NCI-H2171 treated with DMSO at 0.1 percent for 48 hours (cell line): Measurements from ENCODE around the gene SVIL.
"Not testable (repeated sequence)": the region's sequence is repeated elsewhere in the genome, so short reads cannot be mapped to it uniquely, and the experiment has no call there.

Experiments
- DNase-seq: peaks from one replicate; lab custom pipeline; 2025; lab: John Stamatoyannopoulos, UW

The SVIL gene

GRCh38 chr10:29576681-29577080 is 58.1 kb downstream of the SVIL start:
- no peak for DNase-seq

GRCh38 chr10:29575098-29575455 is 59.7 kb downstream of the SVIL start:
- DNase-seq: no peak

- DNase-seq: not testable (repeated sequence)
Measured at GRCh38 chr10:29574212-29575097, 60.3 kb downstream of the SVIL start.

GRCh38 chr10:29570248-29570647 is 64.5 kb downstream of the SVIL start:
- not testable (repeated sequence) for DNase-seq

- DNase-seq: no peak
Measured at GRCh38 chr10:29569795-29570194, 65.0 kb downstream of the SVIL start.

- no peak for DNase-seq
Measured at GRCh38 chr10:29567003-29567402, 67.8 kb downstream of the SVIL start.

GRCh38 chr10:29566209-29566608 is 68.6 kb downstream of the SVIL start:
- not testable (repeated sequence) for DNase-seq

- no peak for DNase-seq
Measured at GRCh38 chr10:29563420-29564035, 71.2 kb downstream of the SVIL start.

- not testable (repeated sequence) for DNase-seq
Measured at GRCh38 chr10:29563006-29563405, 71.8 kb downstream of the SVIL start.

GRCh38 chr10:29559996-29560395 is 74.8 kb downstream of the SVIL start:
- no peak for DNase-seq

- no peak for DNase-seq
Measured at GRCh38 chr10:29557665-29558064, 77.1 kb downstream of the SVIL start.

- no peak for DNase-seq
Measured at GRCh38 chr10:29555746-29556481, 78.9 kb downstream of the SVIL start.

GRCh38 chr10:29555091-29555745 is 79.6 kb downstream of the SVIL start:
- no peak for DNase-seq

- no peak for DNase-seq
Measured at GRCh38 chr10:29554660-29555059, 80.1 kb downstream of the SVIL start.

GRCh38 chr10:29553544-29554250 is 81.1 kb downstream of the SVIL start:
- DNase-seq: no peak

GRCh38 chr10:29553116-29553515 is 81.7 kb downstream of the SVIL start:
- not testable (repeated sequence) for DNase-seq

GRCh38 chr10:29549493-29549892 is 85.3 kb downstream of the SVIL start:
- DNase-seq: not testable (repeated sequence)

GRCh38 chr10:29546773-29547313 is 87.9 kb downstream of the SVIL start:
- DNase-seq: no peak

- DNase-seq: no peak
Measured at GRCh38 chr10:29545122-29545521, 89.6 kb downstream of the SVIL start.

GRCh38 chr10:29543715-29544114 is 91.1 kb downstream of the SVIL start:
- DNase-seq: no peak

GRCh38 chr10:29542723-29543122 is 92.0 kb downstream of the SVIL start:
- DNase-seq: no peak
